IPS-18c (cell line): Measurements from ENCODE around the gene FADS6.

Experiments used
- H3K4me3 ChIP-seq: 2 replicates; pipeline ENCODE4 v1.7.0; 2013; ENCODE audit warnings: low read depth, mild to moderate bottlenecking, low read length, moderate library complexity; ENCODE audit not compliant: insufficient read depth
- H3K9me3 ChIP-seq: one replicate; pipeline ENCODE4 v1.6.1; 2013; ENCODE audit warnings: mild to moderate bottlenecking, low read length, moderate library complexity; ENCODE audit not compliant: control insufficient read depth, insufficient read depth

FADS6 gene

GRCh38 chr17:74852237-74853047 lies 41.0 kb downstream of the FADS6 start:
- Histone ChIP-seq H3K4me3 (peak overlapping the region; percentile 59), H3K9me3 (peaks cover 6% of the 10 kb centered on the region)

GRCh38 chr17:74851612-74852236 lies 41.7 kb downstream of the FADS6 start:
- peaks cover 6% of the 10 kb centered on the region for H3K9me3 ChIP-seq
- H3K4me3 ChIP-seq: no peak overlapping the region; the same call in 1 of the 2 replicates

- H3K9me3 ChIP-seq: peaks cover 6% of the 10 kb centered on the region
- H3K4me3 ChIP-seq: no peak overlapping the region
Observed at GRCh38 chr17:74850914-74851313, 42.5 kb downstream of the FADS6 start.

- Histone ChIP-seq H3K9me3 (peaks cover 6% of the 10 kb centered on the region), H3K4me3 (no peak overlapping the region)
Observed at GRCh38 chr17:74850310-74850709, 43.1 kb downstream of the FADS6 start.

GRCh38 chr17:74848656-74849399 lies 44.6 kb downstream of the FADS6 start:
- Histone ChIP-seq H3K4me3 (no peak overlapping the region), H3K9me3 (peaks cover 6% of the 10 kb centered on the region)

- no peaks in the 10 kb centered on the region for H3K9me3 ChIP-seq
- H3K4me3 ChIP-seq: no peak overlapping the region
Observed at GRCh38 chr17:74846621-74847020, 46.8 kb downstream of the FADS6 start.

GRCh38 chr17:74843352-74843627 lies 50.1 kb downstream of the FADS6 start:
- Histone ChIP-seq H3K4me3 (peak overlapping the region; percentile 24; the same call in 1 of the 2 replicates), H3K9me3 (no peaks in the 10 kb centered on the region)

- H3K4me3 ChIP-seq: peak overlapping the region; percentile 46; the same call in 1 of the 2 replicates
- H3K9me3 ChIP-seq: no peaks in the 10 kb centered on the region
Observed at GRCh38 chr17:74842599-74843351, 50.7 kb downstream of the FADS6 start.

- Histone ChIP-seq H3K9me3 (no peaks in the 10 kb centered on the region), H3K4me3 (peak overlapping the region; percentile 15; the same call in 1 of the 2 replicates)
Observed at GRCh38 chr17:74842146-74842598, 51.3 kb downstream of the FADS6 start.

GRCh38 chr17:74840989-74841666 lies 52.3 kb downstream of the FADS6 start:
- Histone ChIP-seq H3K4me3 (no peak overlapping the region), H3K9me3 (no peaks in the 10 kb centered on the region)

GRCh38 chr17:74839990-74840852 lies 53.2 kb downstream of the FADS6 start:
- Histone ChIP-seq H3K4me3 (no peak overlapping the region), H3K9me3 (no peaks in the 10 kb centered on the region)

GRCh38 chr17:74838274-74838673 lies 55.2 kb downstream of the FADS6 start:
- H3K4me3 ChIP-seq: no peak overlapping the region
- H3K9me3 ChIP-seq: no peaks in the 10 kb centered on the region

GRCh38 chr17:74836691-74837467 lies 56.6 kb downstream of the FADS6 start:
- no peaks in the 10 kb centered on the region for H3K9me3 ChIP-seq

GRCh38 chr17:74836191-74836590 lies 57.2 kb downstream of the FADS6 start:
- Histone ChIP-seq H3K4me3 (no peak overlapping the region), H3K9me3 (no peaks in the 10 kb centered on the region)

More at GRCh38 chr17:74836691-74837467, 56.6 kb downstream of the FADS6 start:
- H3K4me3 ChIP-seq: no peak overlapping the region
